NCI-H82 (cell line): ENCODE data around the gene DNAJC28.
"Not testable (repeated sequence)": the region's sequence is repeated elsewhere in the genome, so short reads cannot be mapped to it uniquely, and the experiment has no call there.

ENCODE experiments used
- DNase-seq: peaks from one replicate; lab custom pipeline; 2025; lab: John Stamatoyannopoulos, UW

DNAJC28 gene, protein sequence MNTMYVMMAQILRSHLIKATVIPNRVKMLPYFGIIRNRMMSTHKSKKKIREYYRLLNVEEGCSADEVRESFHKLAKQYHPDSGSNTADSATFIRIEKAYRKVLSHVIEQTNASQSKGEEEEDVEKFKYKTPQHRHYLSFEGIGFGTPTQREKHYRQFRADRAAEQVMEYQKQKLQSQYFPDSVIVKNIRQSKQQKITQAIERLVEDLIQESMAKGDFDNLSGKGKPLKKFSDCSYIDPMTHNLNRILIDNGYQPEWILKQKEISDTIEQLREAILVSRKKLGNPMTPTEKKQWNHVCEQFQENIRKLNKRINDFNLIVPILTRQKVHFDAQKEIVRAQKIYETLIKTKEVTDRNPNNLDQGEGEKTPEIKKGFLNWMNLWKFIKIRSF

DNA sequence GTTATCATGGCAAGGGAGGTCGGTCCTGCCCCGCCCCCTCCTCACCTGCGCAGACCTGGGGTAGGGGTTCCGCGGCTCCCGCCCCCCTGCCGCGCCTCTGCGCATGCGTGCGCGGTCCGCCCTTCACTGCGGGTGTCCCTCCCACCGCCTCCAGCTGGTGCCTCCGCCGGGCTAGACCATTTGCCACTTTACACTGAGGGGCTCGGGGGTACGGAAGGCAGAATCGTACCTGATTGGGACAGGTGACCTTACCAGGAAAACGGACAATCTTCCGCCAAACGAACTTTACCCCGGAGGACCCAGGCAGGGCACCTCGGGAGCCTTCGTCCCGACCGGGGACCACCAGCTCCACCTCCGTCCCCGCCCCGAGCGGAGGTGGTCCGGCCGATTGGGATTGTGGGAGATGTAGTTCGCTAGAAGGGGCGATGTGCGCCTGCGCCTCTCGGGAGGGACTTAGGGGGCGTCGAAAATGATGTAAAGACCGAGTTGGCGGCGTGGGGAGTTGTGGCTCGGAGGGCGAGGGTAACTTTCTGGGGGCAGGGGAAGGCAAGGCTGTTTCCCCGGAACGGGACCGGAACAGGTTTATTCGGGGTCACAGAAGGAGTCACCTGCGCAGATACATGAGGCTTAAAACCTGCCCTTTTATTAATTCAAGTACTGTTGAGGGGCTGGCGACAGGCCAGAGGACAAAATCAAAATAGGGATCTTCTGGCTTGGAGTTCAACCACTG lies at the start of gene DNAJC28:
DNAJC28 (minus strand) TSS at position 344 of the 730 bp plus-strand sequence. CDS start 2,323 bp downstream, outside the sequence.
- peak; percentile 99 for DNase-seq

DNA sequence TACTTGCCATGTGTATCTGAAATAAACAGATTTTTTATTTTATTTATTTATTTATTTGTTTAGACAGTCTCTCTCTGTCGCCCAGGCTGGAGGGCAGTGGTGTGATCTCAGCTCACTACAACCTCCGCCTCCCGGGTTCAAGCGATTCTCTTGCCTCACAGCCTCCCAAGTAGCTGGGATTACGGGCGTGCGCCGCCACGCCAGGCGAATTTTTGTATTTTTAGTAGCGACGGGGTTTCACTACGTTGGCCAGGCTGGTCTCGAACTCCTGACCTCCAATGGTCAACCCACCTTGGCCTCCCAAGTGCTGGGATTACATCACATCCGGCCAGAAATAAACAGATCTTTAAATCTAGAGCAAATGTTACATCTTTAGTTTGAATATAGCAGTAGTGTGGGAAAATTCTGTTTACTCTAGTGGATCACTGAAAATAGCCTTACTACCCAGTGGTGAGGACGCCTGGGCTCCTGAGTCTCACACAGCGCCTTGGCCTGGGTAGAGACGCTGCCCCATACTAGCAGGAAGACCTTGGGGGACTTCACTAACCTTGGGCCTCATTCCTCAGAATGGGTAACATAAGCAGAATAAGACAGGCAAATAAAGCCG lies 49.7 kb upstream of the DNAJC28 start:
- DNase-seq, result peak; percentile 69

DNA sequence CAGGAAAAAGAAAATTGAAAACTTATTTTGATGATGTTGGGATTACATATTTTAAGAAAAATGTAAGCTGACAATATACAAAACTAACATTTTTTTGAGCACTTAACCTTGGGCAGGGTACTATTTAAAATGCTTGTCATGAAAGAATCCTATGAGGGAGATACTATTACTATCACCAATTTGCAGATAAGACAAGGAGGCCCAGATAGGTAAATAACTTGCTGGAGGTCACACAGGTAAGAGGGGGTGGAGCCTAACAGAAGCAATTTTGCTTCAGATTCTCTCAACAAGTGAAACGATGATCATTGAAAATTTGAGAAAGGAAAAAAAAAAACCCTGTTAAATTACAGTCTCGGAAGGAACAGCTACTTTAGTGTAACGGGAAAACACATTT lies 49.2 kb upstream of the DNAJC28 start:
- no peak for DNase-seq

DNA sequence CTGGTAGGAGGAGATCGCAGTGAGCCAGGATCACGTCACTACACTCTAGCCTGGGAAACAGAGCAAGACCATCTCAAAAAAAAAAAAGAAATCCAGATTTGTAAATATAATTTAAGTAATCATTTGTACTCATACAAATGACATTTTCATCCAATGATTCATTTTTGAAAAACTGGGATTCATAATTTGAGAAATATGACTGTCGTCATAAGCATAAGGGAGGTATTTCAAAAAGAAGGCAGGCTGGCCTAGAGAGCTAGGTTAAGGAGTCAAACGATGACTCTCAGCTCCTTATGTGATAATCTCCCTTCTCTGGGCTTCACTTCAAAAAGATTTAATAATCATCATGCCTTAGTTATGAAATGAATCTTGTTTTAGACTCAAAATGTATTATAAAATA lies 48.1 kb upstream of the DNAJC28 start:
- no peak for DNase-seq

DNA sequence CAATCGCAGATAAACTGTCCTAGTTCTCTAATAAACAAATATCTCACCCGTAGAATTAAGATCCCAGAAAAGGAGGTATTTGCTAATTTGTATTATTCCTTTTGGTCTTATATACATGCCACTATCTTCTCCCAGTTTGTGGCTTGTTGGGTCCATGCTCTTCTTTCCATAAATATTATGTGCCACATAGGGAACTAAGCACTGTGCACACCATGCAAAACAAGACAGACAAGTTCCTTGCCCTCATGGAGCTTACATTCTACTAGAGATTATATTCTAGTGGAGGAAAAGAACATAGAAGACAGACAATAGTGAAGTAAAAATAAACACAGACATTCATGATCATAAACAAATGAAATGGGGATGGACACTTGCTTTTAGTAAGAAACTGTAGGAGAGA lies 45.7 kb upstream of the DNAJC28 start:
- DNase-seq, result no peak

DNA sequence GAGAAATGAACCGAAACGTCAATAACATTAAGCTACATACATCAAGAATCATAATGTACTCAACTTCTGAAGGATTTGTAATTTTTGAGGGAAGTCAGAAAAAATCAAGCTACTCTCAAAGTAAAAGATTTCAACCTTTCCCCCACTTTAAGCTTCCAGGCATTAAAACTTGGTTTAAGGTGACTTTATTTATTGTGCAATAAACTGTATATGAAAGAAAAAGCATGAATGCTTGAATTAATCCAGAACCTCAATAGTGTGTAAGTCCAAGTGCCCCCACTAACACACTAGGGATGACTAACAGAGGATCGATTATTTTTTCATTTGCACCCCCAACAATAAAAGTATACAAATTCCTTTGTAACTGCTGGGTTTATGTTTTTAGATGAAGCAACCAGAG lies 39.5 kb upstream of the DNAJC28 start:
- no peak for DNase-seq

DNA sequence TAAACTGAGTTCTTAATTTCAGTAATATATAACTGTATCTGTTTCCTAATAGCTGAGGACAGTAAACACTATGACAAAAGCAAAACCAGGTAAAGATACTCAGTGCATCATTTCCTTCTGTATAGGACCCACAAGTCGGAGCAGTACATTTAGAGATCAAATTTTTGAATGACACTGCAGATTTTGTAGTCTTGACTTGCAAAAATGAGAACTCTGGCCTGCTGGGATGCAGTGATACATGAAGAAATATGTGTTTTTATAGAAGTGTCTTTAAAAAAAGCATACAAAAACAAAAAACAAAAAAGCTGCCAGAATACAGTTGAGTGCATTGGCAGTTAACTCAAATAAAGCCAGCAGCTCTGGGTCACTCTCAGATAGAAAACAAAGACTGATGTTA lies 31.4 kb upstream of the DNAJC28 start:
- DNase-seq, result no peak

DNA sequence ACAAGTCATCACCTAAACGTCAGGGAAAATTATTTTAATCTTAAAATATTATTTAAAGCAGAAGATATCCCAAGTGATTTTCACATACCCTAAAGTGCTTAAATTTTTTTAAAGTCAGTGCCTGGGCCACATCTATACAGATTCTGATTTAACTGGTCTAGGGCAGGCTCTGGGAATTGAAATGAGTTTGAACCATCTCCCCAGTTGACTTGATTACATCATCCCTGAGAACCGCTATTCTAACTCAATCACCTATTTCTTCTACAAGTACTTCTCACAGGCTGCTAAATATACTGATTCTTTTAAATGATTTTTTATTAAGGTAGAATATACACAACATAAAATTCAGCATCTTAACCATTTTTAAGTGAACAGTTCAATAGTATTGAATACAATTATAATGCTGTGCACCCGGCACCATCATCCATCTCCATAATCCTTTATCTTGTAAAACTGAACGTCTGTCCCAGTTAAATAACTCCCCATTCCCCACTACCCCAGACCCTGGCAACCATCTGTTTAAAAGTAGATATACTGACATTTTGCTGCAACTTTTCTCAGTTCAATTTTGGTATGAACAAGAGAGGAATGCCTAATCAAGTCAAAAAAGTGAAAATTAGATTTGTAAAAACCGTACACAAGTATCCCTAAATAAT lies 30.9 kb upstream of the DNAJC28 start:
- DNase-seq, result peak; percentile 82

DNA sequence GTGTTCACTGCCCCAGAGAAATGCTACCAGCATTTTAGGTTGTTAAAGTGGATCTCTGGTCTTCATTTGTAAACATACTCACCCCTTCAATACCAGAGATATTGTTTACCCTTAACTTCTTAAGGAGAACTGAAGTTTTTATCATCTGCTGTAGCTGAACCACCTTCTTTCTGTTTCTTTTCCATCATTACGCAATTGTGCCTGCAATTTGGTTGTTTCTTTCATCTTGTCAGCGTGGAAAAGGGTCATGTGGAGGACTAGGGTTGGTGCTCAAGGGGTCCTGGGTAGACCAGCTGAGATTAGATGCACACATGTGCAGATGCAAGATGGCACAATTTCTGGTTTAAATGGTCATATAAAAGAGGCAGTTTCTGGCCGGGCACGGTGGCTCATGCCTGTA lies 27.4 kb upstream of the DNAJC28 start:
- no peak for DNase-seq

DNA sequence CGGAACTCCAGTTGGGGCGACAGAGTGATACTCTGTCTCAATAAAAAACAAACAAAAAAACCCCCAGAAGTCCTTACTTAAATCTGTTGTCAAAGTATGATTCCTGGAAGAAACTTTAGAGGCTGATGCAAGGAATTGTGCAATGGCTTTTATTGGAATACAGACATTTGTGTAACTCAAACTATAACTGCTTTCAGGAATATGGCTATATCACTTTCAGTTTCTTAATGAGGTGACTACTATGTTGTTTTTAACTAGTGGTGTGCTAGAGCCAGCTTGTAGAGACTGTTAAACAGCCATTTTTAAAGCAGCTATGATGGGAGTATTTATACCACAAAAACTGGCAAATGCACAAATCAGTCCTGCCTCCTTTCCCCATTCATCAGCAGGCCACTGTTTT lies 22.7 kb upstream of the DNAJC28 start:
- no peak for DNase-seq

DNA sequence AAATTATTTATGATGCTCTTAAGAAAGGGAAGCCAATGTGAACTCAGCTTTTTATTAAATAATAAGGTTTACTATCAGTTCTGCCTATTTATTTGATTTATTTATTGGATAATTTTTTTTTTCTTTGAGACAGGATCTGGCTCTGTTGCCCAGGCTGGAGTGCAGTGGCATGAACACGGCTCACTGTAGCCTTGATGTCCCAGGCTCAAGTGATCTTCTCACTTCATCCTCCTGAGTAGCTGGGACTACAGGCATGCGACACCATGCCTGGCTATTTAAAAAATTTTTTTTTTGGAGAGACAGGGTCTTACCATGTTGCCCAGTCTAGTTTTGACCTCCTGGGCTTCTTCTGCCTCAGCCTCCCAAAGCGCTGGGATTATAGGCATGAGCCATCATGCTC lies 21.0 kb upstream of the DNAJC28 start:
- no peak for DNase-seq

DNA sequence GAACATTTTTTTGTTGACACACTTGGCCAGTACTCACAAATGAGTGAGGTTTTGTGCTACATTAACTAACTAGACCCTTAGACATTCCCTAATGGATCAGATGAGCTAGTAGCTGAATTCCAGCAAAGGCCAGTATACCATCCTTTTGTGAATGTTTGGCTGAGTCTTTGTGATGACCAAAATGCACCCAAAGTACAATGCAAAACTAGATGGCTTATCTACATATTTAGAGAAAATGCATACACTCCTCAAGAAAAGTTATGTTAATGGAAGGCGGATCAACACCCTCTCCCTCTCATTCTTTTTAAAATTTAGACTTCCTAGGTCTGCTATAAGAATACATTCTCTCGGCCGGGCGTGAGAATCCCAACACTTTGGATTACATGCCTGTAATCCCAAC lies 20.1 kb upstream of the DNAJC28 start:
- DNase-seq, result no peak

DNA sequence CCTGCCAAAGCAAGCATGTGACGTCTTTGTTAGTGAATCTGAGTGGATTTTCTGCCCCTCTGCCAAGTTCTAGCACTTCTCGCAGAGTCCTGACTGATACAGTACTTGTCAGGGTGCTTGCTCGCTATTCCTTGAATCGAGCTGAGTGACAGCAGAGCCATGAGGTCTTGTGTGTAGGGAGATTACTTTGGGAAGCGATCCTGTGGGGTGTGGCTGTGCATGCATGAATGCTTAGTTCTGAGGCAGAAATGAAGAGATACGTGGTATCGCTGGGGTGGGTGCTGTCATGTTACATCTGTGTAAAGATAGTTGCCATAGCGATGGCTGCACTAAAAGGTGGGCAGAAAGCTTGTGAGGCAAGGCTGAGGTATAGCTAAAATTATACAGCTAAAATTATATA lies 19.3 kb upstream of the DNAJC28 start:
- DNase-seq, result no peak

DNA sequence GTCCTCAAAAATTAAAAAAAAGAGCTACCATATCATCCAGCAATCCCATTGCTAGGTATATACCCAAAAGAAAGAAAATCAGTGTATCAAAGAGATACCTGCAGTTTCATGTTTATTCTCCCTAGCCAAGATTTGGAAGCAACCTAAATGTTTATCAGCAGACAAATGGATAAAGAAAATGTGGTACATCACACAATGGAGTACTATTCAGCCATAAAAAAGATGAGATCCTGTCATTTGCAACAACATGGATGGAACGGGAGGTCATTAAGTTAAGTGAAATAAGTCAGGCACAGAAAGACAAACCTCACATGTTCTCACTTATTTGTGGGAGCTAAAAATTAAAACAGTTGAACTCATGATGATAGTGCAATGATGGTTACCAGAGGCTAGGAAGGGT lies 15.5 kb upstream of the DNAJC28 start:
- DNase-seq, result not testable (repeated sequence)

DNA sequence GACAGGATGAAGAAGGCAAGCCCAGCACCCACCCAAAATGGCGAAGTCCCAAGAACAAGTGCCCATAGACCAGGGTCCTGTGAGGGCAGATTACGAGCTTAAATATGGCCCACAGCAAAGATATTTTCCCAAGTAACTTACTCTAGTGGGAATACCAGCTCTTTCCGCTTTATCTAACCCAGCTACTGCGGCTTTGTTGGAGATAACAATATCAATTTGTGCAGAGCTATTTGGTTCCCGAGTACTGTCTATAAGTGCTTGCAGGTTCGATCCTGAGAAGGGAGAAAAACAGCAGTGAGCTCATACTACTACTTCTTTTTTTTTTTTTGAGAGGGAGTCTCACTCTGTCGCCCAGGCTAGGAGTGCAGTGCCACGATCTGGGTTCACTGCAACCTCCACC lies 14.3 kb upstream of the DNAJC28 start:
- DNase-seq, result no peak

DNA sequence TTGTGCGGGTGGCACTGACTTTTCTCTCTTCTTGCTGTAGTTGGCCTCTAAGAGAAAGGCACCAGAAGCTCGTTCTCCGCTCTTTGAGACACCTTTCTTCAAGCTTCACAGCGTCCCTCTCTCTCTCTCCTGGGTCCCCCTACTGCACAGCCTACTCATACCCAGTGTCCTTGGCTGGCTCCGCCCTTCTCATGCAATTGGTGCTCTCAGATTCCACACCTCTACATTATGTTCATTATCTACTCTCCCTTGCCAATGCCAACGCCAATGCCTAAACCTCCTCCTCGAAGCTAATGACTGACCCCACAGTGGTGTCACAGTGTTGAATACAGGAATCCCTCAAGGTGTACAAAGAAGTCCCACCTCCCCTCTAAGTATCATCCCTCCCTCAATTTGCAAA lies 4.8 kb upstream of the DNAJC28 start:
- no peak for DNase-seq

DNA sequence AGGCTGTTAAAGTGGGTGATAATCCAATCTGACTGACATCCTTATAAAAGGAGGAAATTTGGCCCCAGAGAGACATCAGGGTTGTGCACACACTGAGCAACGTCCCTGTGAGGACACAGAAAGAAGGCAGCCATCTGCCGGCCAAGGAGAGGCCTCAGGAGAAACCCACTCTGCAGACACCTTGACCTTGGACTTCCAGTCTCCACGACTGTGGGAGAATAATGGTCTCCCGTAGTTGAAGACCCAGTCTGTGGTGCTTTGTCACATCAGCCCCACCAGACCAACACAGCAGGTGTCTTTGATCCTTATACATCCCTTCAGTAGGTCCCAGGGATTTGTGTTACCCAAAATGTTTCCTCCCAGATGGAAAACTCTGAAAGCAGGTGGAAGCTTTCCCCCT lies 4.2 kb upstream of the DNAJC28 start:
- peak; percentile 70 for DNase-seq

DNA sequence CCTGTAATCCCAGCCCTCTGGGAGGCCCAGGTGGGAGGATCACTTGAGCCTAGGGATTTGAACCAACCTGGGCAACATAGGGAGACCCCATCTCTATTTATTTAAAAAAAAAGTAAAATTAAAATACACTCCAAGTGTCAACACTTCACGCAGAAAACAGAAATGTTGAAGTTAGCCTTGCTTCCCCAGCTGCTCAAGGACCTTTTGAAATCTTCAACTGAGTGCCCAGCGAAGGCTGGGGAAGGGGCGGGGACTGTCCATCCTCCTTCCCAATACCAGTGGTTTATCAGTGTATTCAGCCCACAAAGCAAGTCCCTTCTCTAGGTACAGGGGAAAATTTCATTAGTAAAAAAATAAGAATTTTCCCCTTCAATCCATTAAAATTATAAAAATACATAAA lies 2.2 kb upstream of the DNAJC28 start:
- DNase-seq, result no peak

DNA sequence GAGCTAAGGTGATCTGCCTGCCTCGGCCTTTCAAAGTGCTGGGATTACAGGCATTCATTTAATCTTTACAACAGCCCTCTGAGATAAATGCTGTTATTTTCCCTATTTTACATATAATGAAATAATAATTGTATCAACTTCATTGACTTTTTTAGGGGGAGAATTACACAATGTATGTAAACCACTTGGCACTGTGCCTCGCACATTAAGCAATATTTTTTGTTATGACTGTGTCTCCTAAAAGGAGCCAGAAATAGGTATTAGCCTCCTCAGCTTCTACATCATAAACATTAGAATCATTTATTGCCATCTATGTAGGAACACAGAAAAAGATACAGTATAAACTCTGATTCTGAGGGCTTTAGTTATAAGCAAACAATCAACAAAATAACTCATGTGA lies 1.1 kb upstream of the DNAJC28 start:
- no peak for DNase-seq

DNA sequence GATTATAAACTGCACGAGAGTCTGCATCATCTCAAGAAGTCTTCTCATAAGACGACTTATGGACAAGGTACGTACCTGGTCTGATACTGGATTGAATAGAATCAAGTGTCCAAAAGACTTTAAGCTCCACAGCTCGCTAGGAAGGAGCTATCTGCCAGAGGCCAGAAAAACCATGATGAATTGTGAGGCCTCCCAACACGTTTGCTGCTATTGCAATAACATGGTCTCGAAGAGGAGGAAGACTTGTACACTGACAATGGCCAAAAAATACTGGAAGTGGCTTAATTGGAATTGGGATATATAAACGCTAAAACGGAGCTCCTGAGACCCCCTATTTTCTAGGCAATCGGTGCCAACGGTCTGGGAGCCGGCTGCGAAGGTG lies 534 bp downstream of the DNAJC28 start:
- peak; percentile 46 for DNase-seq

DNA sequence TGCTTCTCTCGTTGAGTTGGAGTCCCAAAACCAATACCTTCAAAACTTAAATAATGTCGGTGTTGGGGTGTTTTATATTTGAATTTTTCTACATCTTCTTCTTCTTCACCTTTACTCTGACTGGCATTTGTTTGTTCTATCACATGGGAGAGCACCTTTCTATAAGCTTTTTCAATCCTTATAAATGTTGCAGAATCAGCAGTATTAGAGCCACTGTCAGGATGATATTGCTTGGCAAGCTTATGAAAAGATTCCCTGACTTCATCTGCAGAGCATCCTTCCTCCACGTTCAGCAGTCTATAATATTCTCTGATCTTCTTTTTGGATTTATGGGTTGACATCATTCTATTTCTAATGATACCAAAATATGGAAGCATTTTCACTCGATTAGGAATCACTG lies 2.6 kb downstream of the DNAJC28 start:
- no peak for DNase-seq

DNA sequence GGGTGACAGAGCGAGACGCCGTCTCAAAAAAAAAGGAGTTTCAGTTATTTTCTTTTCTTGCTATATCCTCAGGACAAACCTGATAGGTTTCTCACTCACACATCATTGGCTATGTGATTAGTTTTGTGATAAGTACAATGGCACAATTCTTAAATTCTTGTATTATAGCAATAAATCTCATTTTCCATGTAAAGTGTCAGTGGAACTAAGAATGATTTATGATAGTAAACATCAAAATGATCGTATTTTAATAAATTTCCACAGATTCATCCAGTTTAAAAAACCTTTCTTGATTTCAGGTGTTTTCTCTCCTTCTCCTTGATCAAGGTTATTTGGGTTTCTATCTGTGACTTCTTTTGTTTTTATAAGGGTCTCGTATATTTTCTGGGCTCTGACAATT lies 3.5 kb downstream of the DNAJC28 start:
- no peak for DNase-seq
